ENCODE data around the gene RASSF5.

DNA sequence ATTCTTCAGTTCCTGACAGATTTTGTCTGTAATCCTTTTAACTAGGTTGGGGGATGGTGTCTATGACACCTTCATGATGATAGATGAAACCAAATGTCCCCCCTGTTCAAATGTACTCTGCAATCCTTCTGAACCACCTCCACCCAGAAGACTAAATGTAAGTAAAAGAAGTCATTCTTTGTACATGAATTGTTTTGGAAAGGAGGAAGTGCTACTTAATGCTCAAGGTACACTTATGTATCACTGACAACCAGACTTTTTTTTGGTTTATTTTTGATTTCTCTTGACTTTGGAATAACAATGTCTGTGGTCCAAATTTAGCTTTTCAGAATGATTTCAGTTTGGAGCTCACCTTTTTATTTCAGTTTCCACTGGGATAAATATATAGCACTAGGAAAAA, 130.3 kb downstream of the RASSF5 start:
- TF ChIP-seq, protein P1, sequence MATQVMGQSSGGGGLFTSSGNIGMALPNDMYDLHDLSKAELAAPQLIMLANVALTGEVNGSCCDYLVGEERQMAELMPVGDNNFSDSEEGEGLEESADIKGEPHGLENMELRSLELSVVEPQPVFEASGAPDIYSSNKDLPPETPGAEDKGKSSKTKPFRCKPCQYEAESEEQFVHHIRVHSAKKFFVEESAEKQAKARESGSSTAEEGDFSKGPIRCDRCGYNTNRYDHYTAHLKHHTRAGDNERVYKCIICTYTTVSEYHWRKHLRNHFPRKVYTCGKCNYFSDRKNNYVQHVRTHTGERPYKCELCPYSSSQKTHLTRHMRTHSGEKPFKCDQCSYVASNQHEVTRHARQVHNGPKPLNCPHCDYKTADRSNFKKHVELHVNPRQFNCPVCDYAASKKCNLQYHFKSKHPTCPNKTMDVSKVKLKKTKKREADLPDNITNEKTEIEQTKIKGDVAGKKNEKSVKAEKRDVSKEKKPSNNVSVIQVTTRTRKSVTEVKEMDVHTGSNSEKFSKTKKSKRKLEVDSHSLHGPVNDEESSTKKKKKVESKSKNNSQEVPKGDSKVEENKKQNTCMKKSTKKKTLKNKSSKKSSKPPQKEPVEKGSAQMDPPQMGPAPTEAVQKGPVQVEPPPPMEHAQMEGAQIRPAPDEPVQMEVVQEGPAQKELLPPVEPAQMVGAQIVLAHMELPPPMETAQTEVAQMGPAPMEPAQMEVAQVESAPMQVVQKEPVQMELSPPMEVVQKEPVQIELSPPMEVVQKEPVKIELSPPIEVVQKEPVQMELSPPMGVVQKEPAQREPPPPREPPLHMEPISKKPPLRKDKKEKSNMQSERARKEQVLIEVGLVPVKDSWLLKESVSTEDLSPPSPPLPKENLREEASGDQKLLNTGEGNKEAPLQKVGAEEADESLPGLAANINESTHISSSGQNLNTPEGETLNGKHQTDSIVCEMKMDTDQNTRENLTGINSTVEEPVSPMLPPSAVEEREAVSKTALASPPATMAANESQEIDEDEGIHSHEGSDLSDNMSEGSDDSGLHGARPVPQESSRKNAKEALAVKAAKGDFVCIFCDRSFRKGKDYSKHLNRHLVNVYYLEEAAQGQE (IDR thresholded peaks at IDR 0.05): no peak
- TF ChIP-seq SREBF2 (IDR thresholded peaks at IDR 0.05) (no peak), POLR2AphosphoS2 (conservative IDR thresholded peaks at IDR 0.05; ENCODE audit: low read length) (no peak), CTCF (IDR thresholded peaks at IDR 0.05) (no peak), MAX (IDR thresholded peaks at IDR 0.05) (no peak), JUNB (IDR thresholded peaks at IDR 0.05) (no peak), POLR2A (IDR thresholded peaks at IDR 0.05; ENCODE audit: low read length) (no peak), EP300 (IDR thresholded peaks at IDR 0.05) (no peak)
